Measurements from ENCODE around the gene MSH2. TPM values are rescaled to one million over a fixed set of nuclear protein-coding genes. Genes with fewer than 3 reads are reported as not detected.
A peak's percentile ranks its signal among the peaks of the same experiment; 100 is the strongest.

Gene MSH2
- total and polyA plus RNA-seq, 2 experiments from 2014 or later, result 42.5 to 47.6 TPM

GRCh38 chr2:47485177-47485576 is 82.2 kb downstream of the MSH2 start:
- no peak for DNase-seq (ENCODE audit: low read depth in 1 of 2, low spot score in 1 of 2)
- Histone ChIP-seq H3K4me3 (no peak overlapping the region), H3K36me3 (peaks cover 15% of the 10 kb centered on the region), H3K27me3 (no peaks in the 10 kb centered on the region), H3K9me3 (ENCODE audit: low read depth) (no peaks in the 10 kb centered on the region), H3K27ac (no peak overlapping the region), H3K4me1 (ENCODE audit: low read depth) (peaks cover 10% of the 10 kb centered on the region)
- no peak for TF ChIP-seq CTCF (IDR thresholded peaks at IDR 0.05; ENCODE audit: low read depth, low read length)

- Histone ChIP-seq H3K4me1 (ENCODE audit: low read depth) (peaks cover 10% of the 10 kb centered on the region), H3K4me3 (no peak overlapping the region), H3K27ac (no peak overlapping the region), H3K27me3 (no peaks in the 10 kb centered on the region), H3K36me3 (peaks cover 15% of the 10 kb centered on the region), H3K9me3 (ENCODE audit: low read depth) (no peaks in the 10 kb centered on the region)
- TF ChIP-seq CTCF (IDR thresholded peaks at IDR 0.05; ENCODE audit: low read depth, low read length), result no peak
- no peak for DNase-seq (ENCODE audit: low read depth in 1 of 2, low spot score in 1 of 2)
Measured at GRCh38 chr2:47485751-47486300, 82.9 kb downstream of the MSH2 start.

GRCh38 chr2:47486841-47487497 is 84.0 kb downstream of the MSH2 start:
- Histone ChIP-seq H3K27ac (no peak overlapping the region), H3K9me3 (ENCODE audit: low read depth) (no peaks in the 10 kb centered on the region), H3K4me3 (no peak overlapping the region), H3K27me3 (no peaks in the 10 kb centered on the region), H3K4me1 (ENCODE audit: low read depth) (peaks cover 10% of the 10 kb centered on the region), H3K36me3 (peaks cover 15% of the 10 kb centered on the region)
- peak in 1 of 2 donors; percentile 5 for DNase-seq (ENCODE audit: low read depth in 1 of 2, low spot score in 1 of 2)
- no peak for TF ChIP-seq CTCF (IDR thresholded peaks at IDR 0.05; ENCODE audit: low read depth, low read length)

- Histone ChIP-seq H3K27ac (no peak overlapping the region), H3K36me3 (peaks cover 15% of the 10 kb centered on the region), H3K27me3 (no peaks in the 10 kb centered on the region), H3K9me3 (ENCODE audit: low read depth) (no peaks in the 10 kb centered on the region), H3K4me1 (ENCODE audit: low read depth) (peaks cover 10% of the 10 kb centered on the region), H3K4me3 (no peak overlapping the region)
- no peak for TF ChIP-seq CTCF (IDR thresholded peaks at IDR 0.05; ENCODE audit: low read depth, low read length)
- no peak for DNase-seq (ENCODE audit: low read depth in 1 of 2, low spot score in 1 of 2)
Measured at GRCh38 chr2:47487498-47487875, 84.5 kb downstream of the MSH2 start.

GRCh38 chr2:47488870-47489584 is 86.1 kb downstream of the MSH2 start:
- H3K27ac ChIP-seq, result no peak overlapping the region
- no peak for TF ChIP-seq CTCF (IDR thresholded peaks at IDR 0.05; ENCODE audit: low read depth, low read length)
- peak in 1 of 2 donors; percentile 84 for DNase-seq (ENCODE audit: low read depth in 1 of 2, low spot score in 1 of 2)

More at GRCh38 chr2:47488870-47489584, 86.1 kb downstream of the MSH2 start:
- peaks cover 10% of the 10 kb centered on the region for H3K4me1 ChIP-seq (ENCODE audit: low read depth)
- H3K27me3 ChIP-seq, result no peaks in the 10 kb centered on the region
- no peaks in the 10 kb centered on the region for H3K9me3 ChIP-seq (ENCODE audit: low read depth)
- H3K36me3 ChIP-seq, result peaks cover 4% of the 10 kb centered on the region
- no peak overlapping the region for H3K4me3 ChIP-seq
